ENCODE results near the gene HK1.

DNA sequence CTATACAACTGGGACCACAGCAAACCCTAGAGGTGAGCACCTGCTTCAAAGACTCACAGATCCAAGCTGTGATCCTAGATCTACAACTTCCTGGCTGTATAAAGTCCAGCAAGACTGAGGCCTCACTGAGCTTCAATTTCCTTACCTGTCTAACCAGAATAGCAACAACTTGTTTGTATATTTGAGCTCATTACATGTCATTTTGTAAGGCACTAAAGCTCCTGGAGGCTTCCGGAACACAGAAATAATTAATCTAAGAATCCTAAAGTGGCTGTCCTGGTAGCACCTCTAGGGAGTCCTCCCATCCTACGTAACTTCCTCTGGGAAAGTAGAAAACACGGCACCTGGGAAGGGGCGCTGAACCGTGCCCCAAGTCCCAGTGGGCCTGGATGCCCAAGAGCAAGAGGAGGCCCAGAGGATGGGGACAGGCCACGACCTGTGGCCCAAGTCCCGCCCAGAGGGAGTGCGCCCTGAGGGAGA is 39.4 kb downstream of the HK1 start:
- TF ChIP-seq, protein P1, sequence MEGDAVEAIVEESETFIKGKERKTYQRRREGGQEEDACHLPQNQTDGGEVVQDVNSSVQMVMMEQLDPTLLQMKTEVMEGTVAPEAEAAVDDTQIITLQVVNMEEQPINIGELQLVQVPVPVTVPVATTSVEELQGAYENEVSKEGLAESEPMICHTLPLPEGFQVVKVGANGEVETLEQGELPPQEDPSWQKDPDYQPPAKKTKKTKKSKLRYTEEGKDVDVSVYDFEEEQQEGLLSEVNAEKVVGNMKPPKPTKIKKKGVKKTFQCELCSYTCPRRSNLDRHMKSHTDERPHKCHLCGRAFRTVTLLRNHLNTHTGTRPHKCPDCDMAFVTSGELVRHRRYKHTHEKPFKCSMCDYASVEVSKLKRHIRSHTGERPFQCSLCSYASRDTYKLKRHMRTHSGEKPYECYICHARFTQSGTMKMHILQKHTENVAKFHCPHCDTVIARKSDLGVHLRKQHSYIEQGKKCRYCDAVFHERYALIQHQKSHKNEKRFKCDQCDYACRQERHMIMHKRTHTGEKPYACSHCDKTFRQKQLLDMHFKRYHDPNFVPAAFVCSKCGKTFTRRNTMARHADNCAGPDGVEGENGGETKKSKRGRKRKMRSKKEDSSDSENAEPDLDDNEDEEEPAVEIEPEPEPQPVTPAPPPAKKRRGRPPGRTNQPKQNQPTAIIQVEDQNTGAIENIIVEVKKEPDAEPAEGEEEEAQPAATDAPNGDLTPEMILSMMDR (conservative IDR thresholded peaks at IDR 0.05; ENCODE audit: low read length) = no peak
- TF ChIP-seq EZH2phosphoT487 (IDR thresholded peaks at IDR 0.05; ENCODE audit: borderline replicate concordance, low read depth, low read length) = no peak
